ENCODE data around the gene OR2S2. TPM values are rescaled to one million over a fixed set of nuclear protein-coding genes. Genes with fewer than 3 reads are reported as not detected.
A peak's percentile ranks its signal among the peaks of the same experiment; 100 is the strongest.

The OR2S2 gene
- total RNA-seq, 1 experiment from 2014 or later = not detected

GRCh38 chr9:35907711-35908503, 50.0 kb downstream of the OR2S2 start (continued):
- TF ChIP-seq ZNF317 (CRISPR knock-in tag; IDR thresholded peaks at IDR 0.05; ENCODE audit: borderline replicate concordance, low read depth) = peak; percentile 52; the same call in 1 of the 2 replicates

Other genes with a start within 250 kb of the OR2S2 start
- gene TLN1, start 226.0 kb downstream of the OR2S2 start, total RNA-seq (2021) = 97.1 to 109 TPM (median 106 TPM) in 3 replicates
- 21.4 to 24.2 TPM (median 23.1 TPM) in 3 replicates for gene CREB3, start 225.5 kb downstream of the OR2S2 start, total RNA-seq (2021)
- 85.5 to 104 TPM (median 89.7 TPM) in 3 replicates for gene GBA2, start 208.9 kb downstream of the OR2S2 start, total RNA-seq (2021)
- gene RGP1, start 208.9 kb downstream of the OR2S2 start, total RNA-seq (2021) = 29.7 to 30.0 TPM (median 30.0 TPM) in 3 replicates
- 1.0 to 2.1 TPM (median 1.2 TPM) in 3 replicates for gene MSMP, start 203.9 kb downstream of the OR2S2 start, total RNA-seq (2021)
- 10.1 to 14.1 TPM (median 12.6 TPM) in 3 replicates for gene NPR2, start 166.6 kb downstream of the OR2S2 start, total RNA-seq (2021)
- 0.16 to 0.72 TPM (median 0.50 TPM) in 3 replicates for gene SPAG8, start 145.9 kb downstream of the OR2S2 start, total RNA-seq (2021)
- 33.6 to 42.7 TPM (median 42.1 TPM) in 3 replicates for gene HINT2, start 143.1 kb downstream of the OR2S2 start, total RNA-seq (2021)
- 0.11 TPM in 1 of 3 replicates, not detected in the others for gene FAM221B, start 129.4 kb downstream of the OR2S2 start, total RNA-seq (2021)
- gene TMEM8B, start 128.9 kb downstream of the OR2S2 start, total RNA-seq (2021) = 9.5 to 10.8 TPM (median 10.2 TPM) in 3 replicates
- not detected in 3 replicates for gene OR13J1, start 87.8 kb downstream of the OR2S2 start, total RNA-seq (2021)
- 0.41 TPM in 1 of 3 replicates, not detected in the others for gene HRCT1, start 52.0 kb downstream of the OR2S2 start, total RNA-seq (2021)
- gene SPAAR, start 48.7 kb downstream of the OR2S2 start, total RNA-seq (2021) = 0.23 to 0.33 TPM in 2 of 3 replicates, not detected in the other
- gene RECK, start 78.8 kb upstream of the OR2S2 start, total RNA-seq (2021) = 9.9 to 11.2 TPM (median 10.3 TPM) in 3 replicates
- gene GLIPR2, start 178.6 kb upstream of the OR2S2 start, total RNA-seq (2021) = 3.7 to 6.3 TPM (median 5.3 TPM) in 3 replicates
- gene CCIN, start 211.2 kb upstream of the OR2S2 start, total RNA-seq (2021) = 0.16 to 0.48 TPM (median 0.20 TPM) in 3 replicates
- 213 to 220 TPM (median 220 TPM) in 3 replicates for gene CLTA, start 232.8 kb upstream of the OR2S2 start, total RNA-seq (2021)

Measured in WTC11 (cell line).